H1 (cell line): Measurements from ENCODE around the gene FRMPD4. TPM values are rescaled to one million over a fixed set of nuclear protein-coding genes. Genes with fewer than 3 reads are reported as not detected.

Experiments used
- CTCF ChIA-PET: fragments of 300-600 bp; sonication (Branson Sonifier 250); formaldehyde crosslinking; loops from one replicate; lab custom pipeline; 2021; ENCODE audit not compliant: partially characterized antibody; lab: Charles Lee
- POLR2A ChIA-PET: fragments of 300-600 bp; sonication (Branson Sonifier 250); formaldehyde crosslinking; loops from one replicate; lab custom pipeline; 2021; ENCODE audit warnings: inconsistent platforms; ENCODE audit not compliant: partially characterized antibody; lab: Charles Lee
- DNase-seq, 2 experiments: peaks; one replicate each; pipeline versions ENCODE4 v3.0.0 to v3.0.0-alpha.2; 2010 to 2022; ENCODE audit warnings: low spot score in 2 of 2, low read depth in 1 of 2, mixed read lengths in 1 of 2
- FAIRE-seq: peaks from 2 replicates; lab custom pipeline; 2011; peaks lifted over from hg19 to GRCh38; lab: Jason Lieb, UNC
- H2AFZ ChIP-seq: 2 replicates; pipeline ENCODE4 v1.8.1; 2012; ENCODE audit warnings: low read length, inconsistent platforms
- H2AK5ac ChIP-seq: 2 replicates; pipeline ENCODE4 v1.6.1; 2013; ENCODE audit warnings: low read depth, low read length
- H2BK120ac ChIP-seq: replicated peaks from 2 replicates; pipeline ENCODE3; 2013; ENCODE audit warnings: low read depth, low read length, inconsistent platforms
- H2BK12ac ChIP-seq: 2 replicates; pipeline ENCODE4 v1.6.1; 2013; ENCODE audit warnings: low read depth, low read length
- H2BK15ac ChIP-seq: 2 replicates; pipeline ENCODE4 v1.6.1; 2013; ENCODE audit warnings: low read length
- H2BK20ac ChIP-seq: 2 replicates; pipeline ENCODE4 v1.6.1; 2013; ENCODE audit warnings: low read length
- H2BK5ac ChIP-seq: 2 replicates; pipeline ENCODE4 v1.6.1; 2013; ENCODE audit warnings: low read depth, low read length
- H3K14ac ChIP-seq: 2 replicates; pipeline ENCODE4 v1.6.1; 2013; ENCODE audit warnings: inconsistent platforms; ENCODE audit not compliant: insufficient read length
- H3K18ac ChIP-seq: 2 replicates; pipeline ENCODE4 v1.6.1; 2013; ENCODE audit warnings: low read length; ENCODE audit errors: extremely low read depth
- H3K23ac ChIP-seq: 2 replicates; pipeline ENCODE4 v1.6.1; 2013; ENCODE audit warnings: inconsistent platforms; ENCODE audit not compliant: insufficient read length
- H3K23me2 ChIP-seq: 2 replicates; pipeline ENCODE4 v1.6.1; 2013; ENCODE audit warnings: low read depth, low read length
- H3K27ac ChIP-seq: 2 replicates; pipeline ENCODE4 v1.6.1; 2011; ENCODE audit warnings: low read depth, low read length, inconsistent platforms
- H3K27me3 ChIP-seq, 4 experiments: replicated peaks in 1 of 4; 1 replicate in 1 of 4; 2 replicates in 3 of 4; pipeline versions ENCODE4 v1.6.1 to v1.8.1; 2011 to 2013; ENCODE audit warnings: low read length in 3 of 4, mild to moderate bottlenecking in 3 of 4, inconsistent platforms in 2 of 4, mixed read lengths in 2 of 4, moderate library complexity in 1 of 4; ENCODE audit not compliant: control insufficient read depth in 3 of 4, insufficient read depth in 3 of 4; ENCODE audit errors: extremely low read depth in 1 of 4
- H3K36me3 ChIP-seq, 4 experiments: 2 replicates each; pipeline versions ENCODE4 v1.6.1 to v1.8.1; 2011 to 2013; ENCODE audit warnings: mild to moderate bottlenecking in 4 of 4, low read length in 3 of 4, moderate library complexity in 2 of 4, control low read depth in 1 of 4, inconsistent platforms in 1 of 4; ENCODE audit not compliant: insufficient read depth in 4 of 4, control insufficient read depth in 2 of 4
- H3K4ac ChIP-seq: replicated peaks from 2 replicates; pipeline ENCODE3; 2013; ENCODE audit warnings: low read length, low read depth, mixed read lengths, inconsistent platforms; ENCODE audit not compliant: insufficient read length
- H3K4me1 ChIP-seq, 4 experiments: replicated peaks in 1 of 4; 1 replicate in 1 of 4; 2 replicates in 3 of 4; pipeline versions ENCODE4 v1.6.1 to v1.8.1; 2011 to 2013; ENCODE audit warnings: low read length in 3 of 4, inconsistent platforms in 2 of 4, mixed read lengths in 1 of 4; ENCODE audit not compliant: insufficient read depth in 4 of 4, control insufficient read depth in 3 of 4
- H3K4me2 ChIP-seq, 2 experiments: 2 replicates each; pipeline versions ENCODE4 v1.6.1 to v1.8.1; 2011 to 2013; ENCODE audit warnings: low read depth in 2 of 2, low read length in 2 of 2, control low read depth in 1 of 2, inconsistent platforms in 1 of 2, mild to moderate bottlenecking in 1 of 2; ENCODE audit not compliant: insufficient read depth in 1 of 2
- H3K4me3 ChIP-seq, 4 experiments: fragments of 200-600, 300-600 bp in 1 of 4; sonication (generic), shearing (Covaris generic), sonication (Bioruptor Twin) in 1 of 4; 2 replicates each; pipeline versions ENCODE4 v1.5.1 to v1.8.1; 2011 to 2016; ENCODE audit warnings: low read length in 4 of 4, low read depth in 3 of 4, control low read depth in 2 of 4, inconsistent platforms in 2 of 4, mild to moderate bottlenecking in 2 of 4, mixed read lengths in 1 of 4, moderate library complexity in 1 of 4; ENCODE audit not compliant: insufficient read depth in 2 of 4; ENCODE audit errors: extremely low read depth in 1 of 4
- H3K56ac ChIP-seq: replicated peaks from 2 replicates; pipeline ENCODE3; 2013; ENCODE audit warnings: low read depth, mild to moderate bottlenecking, mixed read lengths, low read length, inconsistent platforms; ENCODE audit not compliant: insufficient read length
- H3K79me1 ChIP-seq: 2 replicates; pipeline ENCODE4 v1.6.1; 2013; ENCODE audit warnings: low read depth, low read length, control low read depth
- H3K79me2 ChIP-seq, 2 experiments: 2 replicates each; pipeline versions ENCODE4 v1.6.1 to v1.8.1; 2012 to 2013; ENCODE audit warnings: low read length in 2 of 2, mild to moderate bottlenecking in 2 of 2, inconsistent platforms in 1 of 2; ENCODE audit not compliant: insufficient read depth in 2 of 2, control insufficient read depth in 1 of 2
- H3K9ac ChIP-seq, 4 experiments: replicated peaks in 1 of 4; 1 replicate in 1 of 4; 2 replicates in 3 of 4; pipeline versions ENCODE4 v1.6.1 to v1.8.1; 2011 to 2013; ENCODE audit warnings: low read depth in 3 of 4, low read length in 3 of 4, control low read depth in 2 of 4, mild to moderate bottlenecking in 2 of 4, moderate library complexity in 2 of 4, inconsistent platforms in 1 of 4; ENCODE audit errors: extremely low read depth in 1 of 4
- H3K9me3 ChIP-seq, 2 experiments: 2 replicates each; pipeline versions ENCODE4 v1.6.1 to v1.8.1; 2012 to 2013; ENCODE audit warnings: mild to moderate bottlenecking in 2 of 2, moderate library complexity in 2 of 2, control low read depth in 1 of 2, inconsistent platforms in 1 of 2, low read depth in 1 of 2, low read length in 1 of 2, mixed read lengths in 1 of 2; ENCODE audit not compliant: insufficient read depth in 2 of 2
- H4K20me1 ChIP-seq, 2 experiments: replicated peaks in 1 of 2; 2 replicates each; pipeline versions ENCODE3 to v1.8.1; 2011 to 2013; ENCODE audit warnings: inconsistent platforms in 2 of 2, low read length in 2 of 2, mild to moderate bottlenecking in 1 of 2; ENCODE audit not compliant: insufficient read depth in 2 of 2, control insufficient read depth in 1 of 2
- H4K5ac ChIP-seq: 2 replicates; pipeline ENCODE4 v1.6.1; 2013; ENCODE audit warnings: low read length, low read depth, mixed read lengths, inconsistent platforms; ENCODE audit not compliant: insufficient read length
- H4K8ac ChIP-seq: 2 replicates; pipeline ENCODE4 v1.8.0; 2013; ENCODE audit warnings: mild to moderate bottlenecking, moderate library complexity, low read length, inconsistent platforms; ENCODE audit not compliant: insufficient read depth; ENCODE audit errors: extremely low read depth
- H4K91ac ChIP-seq: replicated peaks from 2 replicates; pipeline ENCODE3; 2013; ENCODE audit warnings: low read length, mixed read lengths, inconsistent platforms; ENCODE audit not compliant: insufficient read length
- ATF3 ChIP-seq: IDR thresholded peaks from 2 replicates; pipeline ENCODE4 v1.6.1; 2011; ENCODE audit warnings: low read depth, mild to moderate bottlenecking, low read length; ENCODE audit not compliant: insufficient read depth
- BACH1 ChIP-seq: IDR thresholded peaks from 2 replicates; pipeline ENCODE4 v1.6.1; 2012; ENCODE audit warnings: low read length, improper control_type of control experiment
- EGR1 ChIP-seq: IDR thresholded peaks from 2 replicates; pipeline ENCODE4 v1.6.1; 2011; ENCODE audit warnings: low read depth, low read length, borderline replicate concordance
- FOSL1 ChIP-seq: IDR thresholded peaks from 2 replicates; pipeline ENCODE4 v1.6.1; 2011; ENCODE audit warnings: mild to moderate bottlenecking, low read depth, low read length, moderate library complexity; ENCODE audit not compliant: insufficient read depth
- HDAC2 ChIP-seq, 2 experiments: fragments of 300-600 bp in 1 of 2; sonication (generic) in 1 of 2; IDR thresholded peaks; 2 replicates each; pipeline ENCODE4 v1.6.1; 2011 to 2012; ENCODE audit warnings: low read depth in 2 of 2, low read length in 2 of 2, mild to moderate bottlenecking in 2 of 2, moderate library complexity in 2 of 2, borderline replicate concordance in 1 of 2, inconsistent platforms in 1 of 2
- JUND ChIP-seq: IDR thresholded peaks from 2 replicates; pipeline ENCODE4 v1.6.1; 2011; ENCODE audit warnings: mild to moderate bottlenecking, improper control_type of control experiment, low read length
- KDM5A ChIP-seq: fragments of 200-600 bp; IDR thresholded peaks from 2 replicates; pipeline ENCODE4 v1.7.1; 2012; ENCODE audit warnings: mild to moderate bottlenecking, low read length, inconsistent platforms, mixed read lengths
- PHF8 ChIP-seq: fragments of 200-600 bp; sonication (generic); conservative IDR thresholded peaks from 2 replicates; pipeline ENCODE4 v1.7.1; 2012; ENCODE audit warnings: low read depth, mild to moderate bottlenecking, inconsistent platforms, low read length, moderate library complexity
- RNF2 ChIP-seq: fragments of 200-900, 300-1000 bp; sonication (generic); IDR thresholded peaks from 2 replicates; pipeline ENCODE4 v1.7.1; 2016; ENCODE audit warnings: borderline replicate concordance, low read depth, mild to moderate bottlenecking, antibody characterized with exemption, low read length; ENCODE audit not compliant: poor library complexity, severe bottlenecking; ENCODE audit errors: missing control alignments
- RXRA ChIP-seq: IDR thresholded peaks from 2 replicates; pipeline ENCODE4 v1.6.1; 2011; ENCODE audit warnings: low read depth, mild to moderate bottlenecking, low read length, moderate library complexity; ENCODE audit not compliant: insufficient read depth
- SIRT6 ChIP-seq: IDR thresholded peaks from one replicate; pipeline ENCODE4 v1.7.1; 2012; ENCODE audit warnings: low read length, inconsistent platforms
- SIX5 ChIP-seq: IDR thresholded peaks from 2 replicates; pipeline ENCODE4 v1.6.1; 2011; ENCODE audit warnings: mild to moderate bottlenecking, low read depth, low read length
- SUZ12 ChIP-seq: fragments of 200-600 bp; sonication (generic); IDR thresholded peaks from 2 replicates; pipeline ENCODE4 v1.6.1; 2012; ENCODE audit warnings: mild to moderate bottlenecking, inconsistent platforms, low read length, moderate library complexity, mixed read lengths
- TCF12 ChIP-seq: IDR thresholded peaks from 2 replicates; pipeline ENCODE4 v1.6.1; 2011; ENCODE audit warnings: low read depth, mild to moderate bottlenecking, low read length
- WGBS, 2 experiments: shearing (Covaris generic) in 1 of 2; methylation state at CpG; one replicate each; pipeline versions ENCODE4 v1.1.6 to v1.1.7; 2013 to 2015; ENCODE audit warnings: low lambda C conversion rate in 2 of 2, mixed read lengths in 2 of 2, inconsistent platforms in 1 of 2, low coverage in 1 of 2, missing lambda C conversion rate in 1 of 2; ENCODE audit not compliant: insufficient replicate concordance in 2 of 2, insufficient coverage in 1 of 2, insufficient read length in 1 of 2; ENCODE audit errors: extremely low coverage in 1 of 2, missing lambda C conversion rate in 1 of 2; 5-methylcytosine and 5-hydroxymethylcytosine counted together
- polyA plus RNA-seq, 7 experiments: library from polyadenylated mRNA; depleted of rRNA in 3 of 7; stranded (reverse) in 5 of 7; unstranded in 2 of 7; fragments of >200 nt in 5 of 7; fragments of 200-250 nt in 2 of 7; gene quantifications; 1 replicate in 5 of 7; 2 replicates in 1 of 7; 4 replicates in 1 of 7; pipeline versions ENCODE4 v1.2.1 to v1.2.3, GENCODE V29; 2011 to 2013; ENCODE audit warnings: missing spikeins in 2 of 7, mixed read lengths in 2 of 7
- total RNA-seq: library from RNA; stranded (reverse); fragmentation: NEBNext Ultra II Directional; extraction: Animal tissue kit (Norgen Biotek cat#: 25700); gene quantifications from 2 replicates; pipeline ENCODE4 v1.2.1, GENCODE V29; 2021

Gene FRMPD4
- total and polyA plus RNA-seq, 2 of the 8 experiments (the other 6 are each of a cell fraction or from before 2014, with no cell fraction given), result 0.02 to 0.37 TPM

- Histone ChIP-seq H3K27me3 (no peaks in the 10 kb centered on the region), H3K4ac (no peak overlapping the region), H2BK12ac (no peak overlapping the region), H3K4me2 (no peak overlapping the region), H3K27ac (no peak overlapping the region), H3K9ac (no peak overlapping the region), H3K14ac (no peak overlapping the region), H3K56ac (no peak overlapping the region), H2BK20ac (no peak overlapping the region), H3K23ac (no peak overlapping the region), H3K79me2 (no peaks in the 10 kb centered on the region), H4K5ac (no peak overlapping the region), H2AK5ac (no peak overlapping the region), H3K18ac (no peak overlapping the region), H2BK120ac (no peak overlapping the region), H2BK15ac (no peak overlapping the region), H4K20me1 (no peaks in the 10 kb centered on the region), H3K9me3 (no peaks in the 10 kb centered on the region), H3K36me3 (no peaks in the 10 kb centered on the region), H3K4me1 (peaks cover 0 to 5% (median 0%) of the 10 kb centered on the region in 4 experiments; a peak in 1 of 7 replicates), H2BK5ac (no peak overlapping the region), H4K8ac (no peak overlapping the region), H4K91ac (no peak overlapping the region), H3K4me3 (no peak overlapping the region), H3K79me1 (no peaks in the 10 kb centered on the region), H3K23me2 (no peaks in the 10 kb centered on the region), H2AFZ (no peak overlapping the region)
- 95% methylated on average over 2 of the region's 2 CpGs; no CpG with 5 or more reads in 1 of the 2 experiments for WGBS, 2 experiments
- DNase-seq, result no peak
- FAIRE-seq, result no peak
- ChIA-PET POLR2A (interaction anchor here (0.9 kb wide), 1 partner anchor 36 kb away, joined by 3 read pairs; no protein-coding TSS in a partner anchor), CTCF (no interaction called here)
- TF ChIP-seq SIRT6 (no peak), RNF2 (no peak), RXRA (no peak), EGR1 (no peak), PHF8 (no peak), FOSL1 (no peak), SIX5 (no peak), HDAC2 (IDR thresholded peaks at IDR 0.05; ENCODE audit: borderline replicate concordance in 1 of 2, low read depth in 2 of 2, low read length in 2 of 2) (no peak), ATF3 (no peak), BACH1 (no peak), KDM5A (no peak), TCF12 (no peak), JUND (no peak), SUZ12 (no peak)
These were observed 169.7 kb downstream of the FRMPD4 start for GRCh38 chrX:12307961-12308360.
